B cell (primary cell): ENCODE results near the gene ZNF75A. TPM values are rescaled to one million over a fixed set of nuclear protein-coding genes. Genes with fewer than 3 reads are reported as not detected.

Experiments
- ATAC-seq: fragments of 200-7000 bp; cut with Tn5 transposase; one replicate; pipeline ENCODE4 v1.10.0; 2021; ENCODE audit warnings: low read depth, mild to moderate bottlenecking, moderate number of reproducible peaks, moderate library complexity
- CTCF ChIA-PET: fragments of 350-600 bp; sonication (Branson Sonifier 250); formaldehyde crosslinking; loops from one replicate; lab custom pipeline; 2021; ENCODE audit warnings: antibody characterized with exemption, inconsistent platforms; lab: Charles Lee
- POLR2A ChIA-PET: fragments of 350-600 bp; sonication (Branson Sonifier 250); formaldehyde crosslinking; loops from one replicate; lab custom pipeline; 2021; ENCODE audit warnings: antibody characterized with exemption; lab: Charles Lee
- DNase-seq: peaks from one replicate; pipeline ENCODE4 v3.0.0; 2013
- H2AFZ ChIP-seq: 2 replicates; pipeline ENCODE4 v1.6.1; 2012; ENCODE audit warnings: mild to moderate bottlenecking, low read depth, low read length; ENCODE audit not compliant: insufficient read depth, poor library complexity, severe bottlenecking
- H3K27ac ChIP-seq, 2 donors: 1 replicate in 1 of 2; 2 replicates in 1 of 2; pipeline ENCODE4 v1.5.1; 2012 to 2013; ENCODE audit warnings: low read length in 2 of 2, mild to moderate bottlenecking in 2 of 2, moderate library complexity in 1 of 2
- H3K27me3 ChIP-seq, 4 experiments: fragments of 200-600 bp in 1 of 4; sonication (generic) in 1 of 4; replicated peaks in 1 of 4; 1 replicate in 2 of 4; 2 replicates in 2 of 4; pipeline versions ENCODE4 v1.6.1 to v1.7.0; 2013 to 2016; ENCODE audit warnings: low read length in 3 of 4, mild to moderate bottlenecking in 2 of 4, mixed read lengths in 1 of 4, moderate library complexity in 1 of 4; ENCODE audit not compliant: insufficient read depth in 4 of 4, control insufficient read depth in 3 of 4; ENCODE audit errors: control extremely low read depth in 1 of 4
- H3K36me3 ChIP-seq, 2 experiments: replicated peaks in 1 of 2; 1 replicate in 1 of 2; 2 replicates in 1 of 2; pipeline versions ENCODE4 v1.6.1 to v1.7.1; 2013; ENCODE audit warnings: low read length in 1 of 2; ENCODE audit not compliant: insufficient read depth in 2 of 2, control insufficient read depth in 1 of 2; ENCODE audit errors: control extremely low read depth in 1 of 2, extremely low read depth in 1 of 2
- H3K4me1 ChIP-seq, 2 donors: fragments of 200-600 bp in 1 of 2; sonication (generic) in 1 of 2; 1 replicate in 1 of 2; 2 replicates in 1 of 2; pipeline versions ENCODE4 v1.5.1 to v1.6.1; 2013 to 2017; ENCODE audit warnings: low read length in 2 of 2; ENCODE audit not compliant: control insufficient read depth in 2 of 2, insufficient read depth in 2 of 2
- H3K4me2 ChIP-seq: replicated peaks from 2 replicates; pipeline ENCODE3; 2012; ENCODE audit warnings: mild to moderate bottlenecking, low read depth, low read length; ENCODE audit not compliant: poor library complexity, severe bottlenecking
- H3K4me3 ChIP-seq, 5 experiments: fragments of 200-600 bp in 1 of 5; sonication (generic) in 1 of 5; 1 replicate in 3 of 5; 2 replicates in 2 of 5; pipeline versions ENCODE4 v1.5.1 to v1.7.0; 2011 to 2016; ENCODE audit warnings: low read length in 4 of 5, mild to moderate bottlenecking in 4 of 5, low read depth in 2 of 5, control low read depth in 1 of 5, moderate library complexity in 1 of 5; ENCODE audit not compliant: insufficient read depth in 1 of 5; ENCODE audit errors: control extremely low read depth in 1 of 5, extremely low read depth in 1 of 5
- H3K79me2 ChIP-seq: fragments of 200-600 bp; sonication (generic); one replicate; pipeline ENCODE4 v1.6.0; 2016; ENCODE audit warnings: low read length; ENCODE audit not compliant: control insufficient read depth, insufficient read depth
- H3K9ac ChIP-seq: fragments of 200-600 bp; sonication (generic); 2 replicates; pipeline ENCODE4 v1.6.1; 2017; ENCODE audit warnings: mild to moderate bottlenecking, low read length, moderate library complexity
- H3K9me3 ChIP-seq, 3 donors: one replicate each; pipeline versions ENCODE4 v1.6.1 to v1.7.1; 2013; ENCODE audit warnings: low read length in 2 of 3; ENCODE audit not compliant: control insufficient read depth in 2 of 3, insufficient read depth in 1 of 3; ENCODE audit errors: control extremely low read depth in 1 of 3
- H4K20me1 ChIP-seq: 2 replicates; pipeline ENCODE4 v1.6.0; 2012; ENCODE audit warnings: mild to moderate bottlenecking, low read length; ENCODE audit not compliant: insufficient read depth, control insufficient read depth, poor library complexity, severe bottlenecking
- H3K27ac Mint-ChIP-seq: one replicate; pipeline ENCODE4 v1.8.0; 2021; ENCODE audit warnings: mixed read lengths
- H3K27me3 Mint-ChIP-seq: one replicate; pipeline ENCODE4 v1.8.0; 2021; ENCODE audit warnings: mixed read lengths
- H3K4me1 Mint-ChIP-seq: one replicate; pipeline ENCODE4 v1.8.0; 2021; ENCODE audit warnings: mixed read lengths
- H3K4me3 Mint-ChIP-seq: one replicate; pipeline ENCODE4 v1.8.0; 2021; ENCODE audit warnings: mixed read lengths
- H3K9me3 Mint-ChIP-seq: one replicate; pipeline ENCODE4 v1.8.0; 2022; ENCODE audit warnings: mixed read lengths; ENCODE audit not compliant: insufficient read depth
- EZH2 ChIP-seq: IDR thresholded peaks from 2 replicates; pipeline ENCODE4 v1.6.1; 2012; ENCODE audit warnings: borderline replicate concordance, low read depth, mild to moderate bottlenecking, moderate library complexity, low read length; ENCODE audit not compliant: insufficient read depth, poor library complexity, severe bottlenecking
- WGBS: methylation state at CpG from one replicate; pipeline ENCODE4 v1.1.5; 2013; ENCODE audit warnings: missing lambda C conversion rate; ENCODE audit not compliant: insufficient coverage; 5-methylcytosine and 5-hydroxymethylcytosine counted together
- intact Hi-C: fragments of 100-400 bp; cut with micrococcal nuclease; formaldehyde crosslinking; loops from one replicate; pipeline ENCODE4 v1.10.0; 2022
- polyA plus RNA-seq: library from polyadenylated mRNA; depleted of rRNA; stranded (reverse); fragments of >200 nt; gene quantifications from 2 replicates; pipeline ENCODE4 v1.2.3, GENCODE V29; 2012
- total RNA-seq, 2 donors: library from RNA; stranded (reverse); fragments of 120-200 nt in 1 of 2; gene quantifications; 1 replicate in 1 of 2; 2 replicates in 1 of 2; pipeline versions ENCODE4 v1.2.3 to v1.2.4, GENCODE V29; 2013 to 2022
- TF ChIP-seq, protein P1 (sequence below): fragments of 200-600 bp; IDR thresholded peaks from one replicate; pipeline ENCODE4 v1.8.0; 2022; ENCODE audit warnings: antibody characterized with exemption, mild to moderate bottlenecking

ZNF75A gene
- total and polyA plus RNA-seq, 2 donors (not counting 1 experiment from before 2014, with no cell fraction given) = 31.4 to 111 TPM

- no peak overlapping the region for H3K9ac ChIP-seq
- no peak overlapping the region for H3K4me2 ChIP-seq
- peaks cover 0 to 7% (median 0%) of the 10 kb centered on the region in 3 donors for H3K9me3 ChIP-seq
- H2AFZ ChIP-seq = no peak overlapping the region
- H4K20me1 ChIP-seq = no peaks in the 10 kb centered on the region
- no peaks in the 10 kb centered on the region for H3K27me3 ChIP-seq
- 21% methylated on average over 3 of the region's 4 CpGs for WGBS
- TF ChIP-seq, protein P1, sequence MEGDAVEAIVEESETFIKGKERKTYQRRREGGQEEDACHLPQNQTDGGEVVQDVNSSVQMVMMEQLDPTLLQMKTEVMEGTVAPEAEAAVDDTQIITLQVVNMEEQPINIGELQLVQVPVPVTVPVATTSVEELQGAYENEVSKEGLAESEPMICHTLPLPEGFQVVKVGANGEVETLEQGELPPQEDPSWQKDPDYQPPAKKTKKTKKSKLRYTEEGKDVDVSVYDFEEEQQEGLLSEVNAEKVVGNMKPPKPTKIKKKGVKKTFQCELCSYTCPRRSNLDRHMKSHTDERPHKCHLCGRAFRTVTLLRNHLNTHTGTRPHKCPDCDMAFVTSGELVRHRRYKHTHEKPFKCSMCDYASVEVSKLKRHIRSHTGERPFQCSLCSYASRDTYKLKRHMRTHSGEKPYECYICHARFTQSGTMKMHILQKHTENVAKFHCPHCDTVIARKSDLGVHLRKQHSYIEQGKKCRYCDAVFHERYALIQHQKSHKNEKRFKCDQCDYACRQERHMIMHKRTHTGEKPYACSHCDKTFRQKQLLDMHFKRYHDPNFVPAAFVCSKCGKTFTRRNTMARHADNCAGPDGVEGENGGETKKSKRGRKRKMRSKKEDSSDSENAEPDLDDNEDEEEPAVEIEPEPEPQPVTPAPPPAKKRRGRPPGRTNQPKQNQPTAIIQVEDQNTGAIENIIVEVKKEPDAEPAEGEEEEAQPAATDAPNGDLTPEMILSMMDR = no peak
- TF ChIP-seq EZH2 = no peak
- Mint-ChIP-seq H3K27me3 (no peaks in the 10 kb centered on the region), H3K9me3 (no peaks in the 10 kb centered on the region), H3K27ac (no peak overlapping the region), H3K4me3 (no peak overlapping the region), H3K4me1 (no peaks in the 10 kb centered on the region)
- H3K79me2 ChIP-seq = no peaks in the 10 kb centered on the region
- no peaks in the 10 kb centered on the region for H3K4me1 ChIP-seq
- H3K36me3 ChIP-seq = no peaks in the 10 kb centered on the region
- intact Hi-C loops = no loop called here
- no peak overlapping the region for H3K4me3 ChIP-seq
- ATAC-seq = no peak
- DNase-seq = no peak
- H3K27ac ChIP-seq = no peak overlapping the region
- ChIA-PET CTCF (no interaction called here), POLR2A (no interaction called here)
Measured at GRCh38 chr16:3348547-3349167, 43.4 kb downstream of the ZNF75A start.

DNA sequence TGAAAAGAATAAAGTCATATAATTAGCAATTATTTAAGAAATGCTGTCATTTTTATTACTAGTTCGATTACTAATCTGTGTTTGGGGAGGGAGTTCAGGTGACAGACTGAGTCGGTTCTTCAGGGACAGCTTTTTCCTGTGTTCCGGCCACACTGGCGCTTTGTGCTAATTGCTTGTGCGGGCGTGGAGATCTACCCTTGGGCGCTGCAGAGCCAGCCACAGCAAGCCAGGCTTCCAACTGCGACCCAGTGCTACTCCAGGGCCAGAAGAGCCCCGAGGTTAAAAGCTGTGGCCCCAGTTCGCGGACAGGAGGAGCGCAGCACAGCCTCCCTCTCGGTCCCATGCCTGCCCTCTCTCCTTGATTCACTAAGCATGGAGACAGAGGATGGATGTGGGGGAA, 43.9 kb downstream of the ZNF75A start:
- ATAC-seq = no peak
- no peaks in the 10 kb centered on the region for H3K27me3 Mint-ChIP-seq
- Histone ChIP-seq H3K4me2 (no peak overlapping the region), H3K4me1 (no peaks in the 10 kb centered on the region), H3K9me3 (peaks cover 0 to 7% (median 0%) of the 10 kb centered on the region in 3 donors), H2AFZ (no peak overlapping the region), H3K4me3 (no peak overlapping the region), H3K36me3 (no peaks in the 10 kb centered on the region), H3K79me2 (no peaks in the 10 kb centered on the region), H3K27ac (no peak overlapping the region), H4K20me1 (no peaks in the 10 kb centered on the region), H3K27me3 (no peaks in the 10 kb centered on the region), H3K9ac (no peak overlapping the region)
- DNase-seq = no peak
- intact Hi-C loops = no loop called here
- H3K4me3 Mint-ChIP-seq = no peak overlapping the region
- CTCF ChIA-PET = no interaction called here
- POLR2A ChIA-PET = no interaction called here
- 63% methylated on average over 8 of the region's 13 CpGs for WGBS
- TF ChIP-seq, protein P1 = no peak
- TF ChIP-seq EZH2 = no peak
- H3K4me1 Mint-ChIP-seq = no peaks in the 10 kb centered on the region
- no peak overlapping the region for H3K27ac Mint-ChIP-seq
- H3K9me3 Mint-ChIP-seq = peaks cover under 1% of the 10 kb centered on the region
